T follicular helper cell (primary cell): Measurements from ENCODE around the gene PIEZO1.
"Not testable (repeated sequence)": the region's sequence is repeated elsewhere in the genome, so short reads cannot be mapped to it uniquely, and the experiment has no call there.

ENCODE experiments used
- DNase-seq: peaks from one replicate; pipeline ENCODE4 v3.0.0-alpha.2; 2020; ENCODE audit warnings: low read depth

Gene PIEZO1

GRCh38 chr16:88783391-88784073 is 1.5 kb downstream of the PIEZO1 start:
- no peak for DNase-seq

GRCh38 chr16:88782454-88783390 is 2.3 kb downstream of the PIEZO1 start:
- DNase-seq: peak; percentile 45

GRCh38 chr16:88781140-88782077 is 3.6 kb downstream of the PIEZO1 start:
- peak; percentile 51 for DNase-seq

- DNase-seq: no peak
Measured at GRCh38 chr16:88780142-88781062, 4.6 kb downstream of the PIEZO1 start.

GRCh38 chr16:88779406-88780141 is 5.4 kb downstream of the PIEZO1 start:
- no peak for DNase-seq

GRCh38 chr16:88778541-88779065 is 6.4 kb downstream of the PIEZO1 start:
- DNase-seq: no peak

- DNase-seq: no peak
Measured at GRCh38 chr16:88778271-88778525, 6.8 kb downstream of the PIEZO1 start.

- DNase-seq: no peak
Measured at GRCh38 chr16:88777471-88778270, 7.3 kb downstream of the PIEZO1 start.

GRCh38 chr16:88775825-88776224 is 9.2 kb downstream of the PIEZO1 start:
- no peak for DNase-seq

- no peak for DNase-seq
Measured at GRCh38 chr16:88774544-88775393, 10.3 kb downstream of the PIEZO1 start.

- no peak for DNase-seq
Measured at GRCh38 chr16:88773812-88774291, 11.2 kb downstream of the PIEZO1 start.

- no peak for DNase-seq
Measured at GRCh38 chr16:88772871-88773811, 11.9 kb downstream of the PIEZO1 start.

- DNase-seq: not testable (repeated sequence)
Measured at GRCh38 chr16:88771781-88772180, 13.2 kb downstream of the PIEZO1 start.

- DNase-seq: no peak
Measured at GRCh38 chr16:88771294-88771772, 13.7 kb downstream of the PIEZO1 start.

GRCh38 chr16:88770461-88771293 is 14.3 kb downstream of the PIEZO1 start:
- no peak for DNase-seq
